GM23338 (cell line): ENCODE data around the gene GALNT9. TPM values are rescaled to one million over a fixed set of nuclear protein-coding genes. Genes with fewer than 3 reads are reported as not detected.

ENCODE experiments used
- ATAC-seq: fragments of 200-7000 bp; cut with Tn5 transposase; 3 replicates; pipeline ENCODE4 v1.9.1; 2020
- DNase-seq: peaks from one replicate; pipeline ENCODE4 v3.0.0-alpha.2; 2015; ENCODE audit warnings: low spot score
- H2AFZ ChIP-seq: fragments of 200-600 bp; sonication (generic); 2 replicates; pipeline ENCODE4 v1.8.0; 2016; ENCODE audit warnings: antibody characterized with exemption, mild to moderate bottlenecking, moderate library complexity
- H3F3A ChIP-seq: fragments of 200-600 bp; sonication (generic); replicated peaks from 2 replicates; pipeline ENCODE4 v1.8.0; 2017; ENCODE audit warnings: antibody characterized with exemption, mixed run types, low read depth
- H3K27ac ChIP-seq: fragments of 200-600 bp; sonication (generic); 2 replicates; pipeline ENCODE4 v1.6.1; 2016; ENCODE audit warnings: low read depth
- H3K27me3 ChIP-seq: fragments of 200-600 bp; sonication (generic); 2 replicates; pipeline ENCODE4 v1.8.0; 2016; ENCODE audit warnings: mild to moderate bottlenecking, mixed run types, moderate library complexity; ENCODE audit not compliant: insufficient read depth
- H3K36me3 ChIP-seq: fragments of 200-600 bp; sonication (generic); 2 replicates; pipeline ENCODE4 v1.8.0; 2016; ENCODE audit warnings: mild to moderate bottlenecking; ENCODE audit not compliant: insufficient read depth
- H3K4me1 ChIP-seq: fragments of 200-600 bp; sonication (generic); 2 replicates; pipeline ENCODE4 v1.8.0; 2016; ENCODE audit warnings: mild to moderate bottlenecking, moderate library complexity; ENCODE audit not compliant: insufficient read depth
- H3K4me2 ChIP-seq: fragments of 200-600 bp; sonication (generic); 2 replicates; pipeline ENCODE4 v1.7.1; 2017; ENCODE audit warnings: mixed run types
- H3K4me3 ChIP-seq: fragments of 200-600 bp; sonication (generic); 2 replicates; pipeline ENCODE4 v1.6.1; 2016; ENCODE audit warnings: mixed run types
- H3K79me2 ChIP-seq: fragments of 200-600 bp; sonication (generic); replicated peaks from 2 replicates; pipeline ENCODE4 v1.8.0; 2017; ENCODE audit warnings: mild to moderate bottlenecking; ENCODE audit not compliant: insufficient read depth
- H3K9me2 ChIP-seq: fragments of 200-600 bp; sonication (generic); 2 replicates; pipeline ENCODE4 v1.8.0; 2017; ENCODE audit not compliant: insufficient read depth
- H4K20me1 ChIP-seq: fragments of 200-600 bp; sonication (generic); replicated peaks from 2 replicates; pipeline ENCODE4 v1.8.0; 2017; ENCODE audit warnings: mild to moderate bottlenecking; ENCODE audit not compliant: insufficient read depth
- H3K27ac Mint-ChIP-seq: 2 replicates; pipeline ENCODE4 v1.8.0; 2020; ENCODE audit warnings: inconsistent platforms, mild to moderate bottlenecking, moderate library complexity, mixed read lengths
- H3K27me3 Mint-ChIP-seq: 3 replicates; pipeline ENCODE4 v1.8.0; 2022; ENCODE audit warnings: low read depth, mild to moderate bottlenecking, moderate library complexity, mixed read lengths, inconsistent platforms; ENCODE audit not compliant: insufficient read depth, poor library complexity
- H3K36me3 Mint-ChIP-seq: 3 replicates; pipeline ENCODE4 v1.8.0; 2021; ENCODE audit warnings: low read depth, mild to moderate bottlenecking, inconsistent platforms, moderate library complexity, mixed read lengths
- H3K4me1 Mint-ChIP-seq: 3 replicates; pipeline ENCODE4 v1.8.0; 2020; ENCODE audit warnings: mild to moderate bottlenecking, inconsistent platforms, mixed read lengths
- H3K4me3 Mint-ChIP-seq: 3 replicates; pipeline ENCODE4 v1.8.0; 2021; ENCODE audit warnings: moderate library complexity, mild to moderate bottlenecking, inconsistent platforms, mixed read lengths
- H3K9me3 Mint-ChIP-seq: 3 replicates; pipeline ENCODE4 v1.8.0; 2020; ENCODE audit warnings: moderate library complexity, mild to moderate bottlenecking, inconsistent platforms, mixed read lengths
- CREB1 ChIP-seq: fragments of 250-450 bp; sonication (Bioruptor Pico); IDR thresholded peaks from 2 replicates; pipeline ENCODE4 v1.5.0; 2020; ENCODE audit warnings: low read depth, mild to moderate bottlenecking, moderate library complexity
- CTCF ChIP-seq, 2 experiments: fragments of 200-600 bp in 1 of 2; sonication (generic) in 1 of 2; conservative IDR thresholded peaks; 2 replicates each; pipeline versions ENCODE4 v1.5.1 to v1.6.1; 2016 to 2017; ENCODE audit warnings: antibody characterized with exemption in 2 of 2, low read depth in 2 of 2, mild to moderate bottlenecking in 2 of 2, moderate library complexity in 1 of 2
- ETS1 ChIP-seq: IDR thresholded peaks from 2 replicates; pipeline ENCODE4 v1.6.1; 2016; ENCODE audit warnings: antibody characterized with exemption
- EZH2 ChIP-seq: fragments of 200-600 bp; sonication (generic); IDR thresholded peaks from one replicate; pipeline ENCODE4 v1.8.0; 2017; ENCODE audit warnings: antibody characterized with exemption, mild to moderate bottlenecking, low read depth; ENCODE audit not compliant: unreplicated experiment
- EZH2phosphoT487 ChIP-seq: fragments of 200-600 bp; sonication (generic); IDR thresholded peaks from one replicate; pipeline ENCODE4 v1.8.1; 2018; ENCODE audit warnings: antibody characterized with exemption; ENCODE audit not compliant: unreplicated experiment
- JUNB ChIP-seq: IDR thresholded peaks from one replicate; pipeline ENCODE4 v1.6.1; 2016; ENCODE audit warnings: antibody characterized with exemption; ENCODE audit not compliant: unreplicated experiment
- NANOG ChIP-seq: IDR thresholded peaks from 2 replicates; pipeline ENCODE4 v1.6.1; 2016; ENCODE audit warnings: antibody characterized with exemption, borderline replicate concordance
- POLR2AphosphoS5 ChIP-seq: IDR thresholded peaks from 2 replicates; pipeline ENCODE4 v1.6.1; 2016; ENCODE audit warnings: antibody characterized with exemption, low read depth
- REST ChIP-seq: IDR thresholded peaks from one replicate; pipeline ENCODE4 v1.6.1; 2018; ENCODE audit warnings: antibody characterized with exemption; ENCODE audit not compliant: unreplicated experiment
- STAT1 ChIP-seq: IDR thresholded peaks from one replicate; pipeline ENCODE4 v1.6.1; 2016; ENCODE audit warnings: antibody characterized with exemption; ENCODE audit not compliant: unreplicated experiment
- ZNF114 ChIP-seq: fragments of 250-450 bp; sonication (Bioruptor Pico); IDR thresholded peaks from 2 replicates; pipeline ENCODE4 v1.5.0; 2020; ENCODE audit warnings: mild to moderate bottlenecking, moderate library complexity
- ZNF331 ChIP-seq: fragments of 250-450 bp; sonication (Bioruptor Pico); IDR thresholded peaks from 2 replicates; pipeline ENCODE4 v1.5.0; 2020; ENCODE audit warnings: low read depth, mild to moderate bottlenecking, moderate library complexity
- ZNF462 ChIP-seq: fragments of 250-450 bp; sonication (Bioruptor Pico); IDR thresholded peaks from 2 replicates; pipeline ENCODE4 v1.5.0; 2020; ENCODE audit warnings: mild to moderate bottlenecking, moderate library complexity
- polyA plus RNA-seq: library from polyadenylated mRNA; unstranded; fragments of >200 nt; fragmentation: Nextera tagmentation; extraction: Ambion mirVana; gene quantifications from 2 replicates; pipeline ENCODE4 v1.2.1, GENCODE V29; 2016
- total RNA-seq: library from RNA; depleted of rRNA; stranded (reverse); fragments of >200 nt; shearing (Covaris generic); gene quantifications from 2 replicates; pipeline ENCODE4 v1.2.3, GENCODE V29; 2014

GALNT9 gene
- total and polyA plus RNA-seq, 2 experiments from 2014 or later: 0.81 to 2.5 TPM

GRCh38 chr12:132266370-132266769, 63.0 kb downstream of the GALNT9 start:
- no peak for TF ChIP-seq NANOG
- TF ChIP-seq JUNB: no peak
- no peak for TF ChIP-seq STAT1
- TF ChIP-seq EZH2: no peak
- no peak for TF ChIP-seq ZNF462 (CRISPR knock-in tag)
- TF ChIP-seq REST: no peak
- TF ChIP-seq ZNF331 (CRISPR knock-in tag): no peak
- no peak for TF ChIP-seq CREB1 (CRISPR knock-in tag)
- TF ChIP-seq EZH2phosphoT487: no peak
- TF ChIP-seq ZNF114: no peak
- TF ChIP-seq POLR2AphosphoS5: no peak
- TF ChIP-seq CTCF (conservative IDR thresholded peaks at IDR 0.05; ENCODE audit: low read depth in 2 of 2): no peak
- no peak for TF ChIP-seq ETS1
- Mint-ChIP-seq H3K36me3 (no peaks in the 10 kb centered on the region; the same call in 2 of the 3 replicates), H3K27me3 (peaks cover 16% of the 10 kb centered on the region), H3K9me3 (no peaks in the 10 kb centered on the region; the same call in 2 of the 3 replicates), H3K4me3 (no peak overlapping the region), H3K27ac (no peak overlapping the region), H3K4me1 (no peaks in the 10 kb centered on the region)
- no peaks in the 10 kb centered on the region for H3K4me1 ChIP-seq
- no peaks in the 10 kb centered on the region for H3K27me3 ChIP-seq
- ATAC-seq (no peak), DNase-seq (no peak)
- H3K79me2 ChIP-seq: no peaks in the 10 kb centered on the region
- no peaks in the 10 kb centered on the region for H3K36me3 ChIP-seq
- H3K27ac ChIP-seq: no peak overlapping the region
- no peak overlapping the region for H3K4me2 ChIP-seq
- H4K20me1 ChIP-seq: no peaks in the 10 kb centered on the region; the same call in 1 of the 2 replicates
- H2AFZ ChIP-seq: no peak overlapping the region
- no peak overlapping the region for H3K4me3 ChIP-seq
- no peaks in the 10 kb centered on the region for H3F3A ChIP-seq
- H3K9me2 ChIP-seq: no peaks in the 10 kb centered on the region
